ENCODE results near the gene LMOD3.

LMOD3 gene

GRCh38 chr3:69094467-69095205 lies 27.8 kb downstream of the LMOD3 start:
- Histone ChIP-seq H4K20me1 (ENCODE audit: insufficient read depth, low read length) (peaks cover 12% of the 10 kb centered on the region; the same call in 1 of the 2 replicates), H3K9me3 (ENCODE audit: insufficient read depth, low read length) (no peaks in the 10 kb centered on the region), H3K4me3 (ENCODE audit: low read length) (no peak overlapping the region), H3K36me3 (replicated peaks; ENCODE audit: low read depth, low read length) (peaks cover 21% of the 10 kb centered on the region), H3K79me2 (ENCODE audit: low read length) (peaks cover 69% of the 10 kb centered on the region), H2AFZ (ENCODE audit: low read depth, low read length) (no peak overlapping the region), H3K9ac (ENCODE audit: low read length) (no peak overlapping the region), H3K4me2 (ENCODE audit: low read length) (no peak overlapping the region), H3K27me3 (ENCODE audit: low read depth, low read length) (no peaks in the 10 kb centered on the region), H3K4me1 (ENCODE audit: low read length) (peaks cover 43% of the 10 kb centered on the region), H3K27ac (ENCODE audit: low read length) (no peak overlapping the region)
- TF ChIP-seq CTCF (IDR thresholded peaks at IDR 0.05; ENCODE audit: low read depth, low read length), result no peak
- no peak for TF ChIP-seq EZH2phosphoT487 (IDR thresholded peaks at IDR 0.05; ENCODE audit: low read depth)

GRCh38 chr3:69092030-69092516 lies 30.3 kb downstream of the LMOD3 start:
- peak overlapping the region; percentile 84 for H3K4me2 ChIP-seq (ENCODE audit: low read length)
- H4K20me1 ChIP-seq (ENCODE audit: insufficient read depth, low read length), result peaks cover 12% of the 10 kb centered on the region
- peaks cover 83% of the 10 kb centered on the region for H3K79me2 ChIP-seq (ENCODE audit: low read length)
- H3K27me3 ChIP-seq (ENCODE audit: low read depth, low read length), result no peaks in the 10 kb centered on the region
- H3K4me3 ChIP-seq (ENCODE audit: low read length), result peak overlapping the region; percentile 64
- no peak overlapping the region for H2AFZ ChIP-seq (ENCODE audit: low read depth, low read length)
- H3K36me3 ChIP-seq (replicated peaks; ENCODE audit: low read depth, low read length), result peaks cover 18% of the 10 kb centered on the region
- no peak for TF ChIP-seq EZH2phosphoT487 (IDR thresholded peaks at IDR 0.05; ENCODE audit: low read depth)
- TF ChIP-seq CTCF (IDR thresholded peaks at IDR 0.05; ENCODE audit: low read depth, low read length), result no peak
- H3K9ac ChIP-seq (ENCODE audit: low read length), result peak overlapping the region; percentile 35
- no peaks in the 10 kb centered on the region for H3K9me3 ChIP-seq (ENCODE audit: insufficient read depth, low read length)
- H3K27ac ChIP-seq (ENCODE audit: low read length), result peak overlapping the region; percentile 85
- H3K4me1 ChIP-seq (ENCODE audit: low read length), result peaks cover 68% of the 10 kb centered on the region

GRCh38 chr3:69091389-69092029 lies 30.9 kb downstream of the LMOD3 start:
- Histone ChIP-seq H3K27me3 (ENCODE audit: low read depth, low read length) (no peaks in the 10 kb centered on the region), H4K20me1 (ENCODE audit: insufficient read depth, low read length) (peaks cover 12% of the 10 kb centered on the region), H3K36me3 (replicated peaks; ENCODE audit: low read depth, low read length) (peaks cover 18% of the 10 kb centered on the region), H3K9me3 (ENCODE audit: insufficient read depth, low read length) (no peaks in the 10 kb centered on the region), H3K9ac (ENCODE audit: low read length) (peak overlapping the region; percentile 35), H2AFZ (ENCODE audit: low read depth, low read length) (no peak overlapping the region), H3K27ac (ENCODE audit: low read length) (peak overlapping the region; percentile 85), H3K4me2 (ENCODE audit: low read length) (peak overlapping the region; percentile 84), H3K79me2 (ENCODE audit: low read length) (peaks cover 87% of the 10 kb centered on the region), H3K4me3 (ENCODE audit: low read length) (peak overlapping the region; percentile 64), H3K4me1 (ENCODE audit: low read length) (peaks cover 72% of the 10 kb centered on the region)
- TF ChIP-seq CTCF (IDR thresholded peaks at IDR 0.05; ENCODE audit: low read depth, low read length) (no peak), EZH2phosphoT487 (IDR thresholded peaks at IDR 0.05; ENCODE audit: low read depth) (no peak)

GRCh38 chr3:69090021-69090420 lies 32.4 kb downstream of the LMOD3 start:
- H3K36me3 ChIP-seq (replicated peaks; ENCODE audit: low read depth, low read length), result peaks cover 13% of the 10 kb centered on the region
- H3K9ac ChIP-seq (ENCODE audit: low read length), result no peak overlapping the region
- TF ChIP-seq EZH2phosphoT487 (IDR thresholded peaks at IDR 0.05; ENCODE audit: low read depth) (no peak), CTCF (IDR thresholded peaks at IDR 0.05; ENCODE audit: low read depth, low read length) (no peak)
- no peak overlapping the region for H3K27ac ChIP-seq (ENCODE audit: low read length)
- no peak overlapping the region for H3K4me2 ChIP-seq (ENCODE audit: low read length)
- H3K79me2 ChIP-seq (ENCODE audit: low read length), result peaks cover 92% of the 10 kb centered on the region
- H3K4me3 ChIP-seq (ENCODE audit: low read length), result no peak overlapping the region
- H2AFZ ChIP-seq (ENCODE audit: low read depth, low read length), result no peak overlapping the region
- H4K20me1 ChIP-seq (ENCODE audit: insufficient read depth, low read length), result peaks cover 8% of the 10 kb centered on the region
- H3K4me1 ChIP-seq (ENCODE audit: low read length), result peaks cover 75% of the 10 kb centered on the region
- H3K27me3 ChIP-seq (ENCODE audit: low read depth, low read length), result no peaks in the 10 kb centered on the region
- H3K9me3 ChIP-seq (ENCODE audit: insufficient read depth, low read length), result no peaks in the 10 kb centered on the region
